Effector CD4-positive, alpha-beta T cell (primary cell): ENCODE results near the gene ALAS1.

ENCODE experiments used
- DNase-seq: peaks from one replicate; pipeline ENCODE4 v3.0.0-alpha.2; 2020

The ALAS1 gene

DNA sequence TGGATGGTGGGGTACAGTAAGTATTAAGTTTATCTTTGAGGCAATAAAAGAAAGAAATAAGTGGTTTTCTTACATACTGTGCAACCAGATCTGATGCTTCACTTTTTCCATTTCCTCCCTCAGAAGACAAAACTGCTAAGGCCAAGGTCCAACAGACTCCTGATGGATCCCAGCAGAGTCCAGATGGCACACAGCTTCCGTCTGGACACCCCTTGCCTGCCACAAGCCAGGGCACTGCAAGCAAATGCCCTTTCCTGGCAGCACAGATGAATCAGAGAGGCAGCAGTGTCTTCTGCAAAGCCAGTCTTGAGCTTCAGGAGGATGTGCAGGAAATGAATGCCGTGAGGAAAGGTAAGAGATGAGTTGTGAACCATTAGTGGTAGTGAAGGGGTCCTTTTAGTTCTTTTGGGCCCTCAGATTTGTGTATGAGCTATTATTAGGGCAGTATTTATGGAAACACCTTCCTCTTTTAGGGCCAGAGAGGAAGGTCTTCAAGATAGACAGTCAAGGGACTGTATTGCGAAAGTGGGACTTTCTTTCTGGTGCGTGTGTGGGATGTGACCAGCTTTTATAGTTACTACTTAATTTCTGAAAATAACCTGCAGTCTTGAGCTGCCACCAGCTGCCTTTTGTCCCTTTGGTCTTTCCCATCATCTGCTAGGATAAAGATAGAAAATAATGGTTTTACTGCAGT, 4.6 kb downstream of the ALAS1 start:
- no peak for DNase-seq

GRCh38 chr3:52203701-52204100, 5.7 kb downstream of the ALAS1 start:
- no peak for DNase-seq

DNA sequence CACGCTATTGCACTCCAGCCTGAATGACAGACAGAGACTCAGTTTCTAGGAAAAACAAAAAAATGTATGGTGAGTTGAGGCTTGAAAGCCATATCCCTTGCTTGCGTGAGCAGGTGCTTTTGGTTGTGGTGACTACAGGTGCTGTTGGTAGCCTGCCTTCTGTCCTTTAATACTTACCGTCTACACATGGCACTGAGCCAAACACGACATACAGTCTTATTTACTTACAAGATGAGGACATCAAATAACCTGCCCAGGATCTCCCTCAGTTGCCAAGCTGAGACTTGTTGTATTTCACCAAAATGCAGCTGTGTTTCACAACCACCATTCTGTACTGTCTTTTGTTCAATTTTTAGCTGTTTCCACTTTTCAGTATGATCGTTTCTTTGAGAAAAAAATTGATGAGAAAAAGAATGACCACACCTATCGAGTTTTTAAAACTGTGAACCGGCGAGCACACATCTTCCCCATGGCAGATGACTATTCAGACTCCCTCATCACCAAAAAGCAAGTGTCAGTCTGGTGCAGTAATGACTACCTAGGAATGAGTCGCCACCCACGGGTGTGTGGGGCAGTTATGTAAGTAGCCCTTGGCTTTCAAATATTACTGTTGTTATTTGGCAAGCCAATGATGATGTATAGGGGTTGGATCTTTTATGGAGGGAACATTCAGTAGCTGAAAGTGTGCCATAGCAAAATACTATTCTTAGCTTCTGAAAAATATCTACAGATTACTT, 6.5 kb downstream of the ALAS1 start:
- no peak for DNase-seq

GRCh38 chr3:52205727-52206372, 7.9 kb downstream of the ALAS1 start:
- no peak for DNase-seq

DNA sequence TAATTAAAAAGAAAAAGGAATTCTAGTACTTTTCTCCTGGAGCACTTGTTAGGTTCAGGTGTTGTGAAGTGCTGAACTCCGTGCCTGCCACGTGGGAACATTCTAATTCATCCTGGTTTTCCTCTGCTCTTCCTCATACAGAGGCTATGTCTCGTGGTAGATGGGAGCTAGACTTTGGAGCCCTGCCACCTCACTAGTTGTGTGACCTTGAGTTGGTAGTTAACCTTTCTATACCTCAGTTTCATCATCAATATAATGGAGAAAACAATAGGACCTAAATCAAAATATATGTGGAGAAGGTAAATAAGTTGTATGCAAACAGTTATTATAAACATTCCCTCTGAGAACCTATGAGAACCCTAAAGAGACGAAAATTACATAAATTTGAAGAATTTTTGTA, 10.6 kb downstream of the ALAS1 start:
- no peak for DNase-seq

- DNase-seq = no peak
These were observed 12.1 kb downstream of the ALAS1 start for GRCh38 chr3:52210037-52210436.

- DNase-seq = no peak
These were observed 12.6 kb downstream of the ALAS1 start for GRCh38 chr3:52210550-52211046.

GRCh38 chr3:52211268-52211891, 13.4 kb downstream of the ALAS1 start:
- no peak for DNase-seq

- DNase-seq = no peak
These were observed 15.0 kb downstream of the ALAS1 start for GRCh38 chr3:52213005-52213404.

DNA sequence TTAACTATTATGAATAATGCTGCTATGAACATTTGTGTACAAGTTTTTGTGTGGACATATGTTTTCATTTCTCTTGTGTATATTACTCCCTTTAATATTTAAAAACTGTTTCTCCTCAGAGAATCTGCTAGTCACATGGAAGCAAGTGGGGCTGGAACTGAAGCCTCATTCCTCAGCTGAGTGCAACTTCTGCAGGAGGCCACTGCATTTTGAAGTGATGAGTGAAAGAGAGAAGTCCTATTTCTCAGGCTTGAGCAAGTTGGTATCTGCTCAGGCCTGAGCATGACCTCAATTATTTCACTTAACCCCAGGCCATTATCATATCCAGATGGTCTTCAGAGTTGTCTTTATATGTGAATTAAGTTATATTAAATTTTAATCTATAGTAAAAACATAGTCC, 15.9 kb downstream of the ALAS1 start:
- no peak for DNase-seq

DNA sequence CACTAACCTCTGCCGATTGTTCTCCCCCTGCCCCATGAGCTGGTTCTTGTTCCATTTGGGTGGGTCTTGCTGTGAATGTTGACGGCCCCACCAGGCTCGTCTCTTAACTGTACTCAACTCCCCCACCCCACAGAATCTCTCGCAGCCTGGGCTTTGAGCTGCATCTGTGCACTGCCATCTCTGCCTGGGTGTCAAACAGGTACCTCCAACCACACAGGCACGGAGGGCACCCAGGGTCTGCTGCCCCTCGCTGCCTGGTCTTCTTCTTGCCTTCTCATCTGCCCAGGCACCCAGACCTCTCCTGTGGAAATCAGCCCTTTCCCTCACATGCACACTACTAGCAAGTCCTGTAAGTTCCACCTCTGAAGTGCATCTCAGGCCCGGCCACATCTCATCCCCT, 17.4 kb downstream of the ALAS1 start:
- no peak for DNase-seq

DNA sequence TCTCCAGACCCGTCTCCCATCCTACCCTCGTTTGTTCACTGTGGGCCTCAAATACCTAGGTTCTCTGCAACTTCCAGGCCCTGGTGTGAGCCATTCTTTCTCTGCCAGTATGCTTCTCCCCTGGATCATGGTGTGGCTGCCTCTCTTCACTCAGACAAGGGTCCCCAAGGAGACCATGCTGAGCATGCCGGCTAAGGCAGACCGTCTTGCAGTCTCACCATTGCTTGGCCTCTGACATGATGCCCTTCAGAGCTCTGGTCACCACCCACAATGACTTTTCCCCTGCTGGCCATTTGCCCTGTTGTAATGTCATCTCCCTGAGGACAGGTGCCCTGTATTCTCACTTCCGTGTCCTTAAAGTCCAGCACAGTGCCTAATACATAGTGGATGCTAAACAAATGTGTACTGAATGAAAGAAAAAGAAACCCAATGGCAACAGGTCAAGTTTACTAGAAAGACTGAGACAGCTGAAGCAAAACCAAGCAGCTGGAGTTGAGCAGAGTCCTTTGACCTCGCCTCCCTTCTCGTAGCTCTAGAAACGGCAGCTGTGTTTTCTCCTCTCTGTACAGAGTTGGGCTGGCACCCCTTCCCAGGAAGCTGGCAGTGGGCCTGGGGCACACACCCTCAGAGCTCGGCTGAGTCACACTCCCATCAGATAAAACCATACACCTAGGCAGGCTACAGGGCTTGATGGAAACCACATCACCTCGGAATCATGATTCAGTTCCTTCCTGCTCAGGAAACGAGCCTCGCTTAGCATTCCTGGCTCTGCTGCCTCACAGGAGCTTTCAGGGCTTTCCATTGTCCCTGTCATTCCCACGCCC, 18.8 kb downstream of the ALAS1 start:
- DNase-seq = peak; percentile 60

GRCh38 chr3:52217409-52217805, 19.4 kb downstream of the ALAS1 start:
- DNase-seq = no peak

DNA sequence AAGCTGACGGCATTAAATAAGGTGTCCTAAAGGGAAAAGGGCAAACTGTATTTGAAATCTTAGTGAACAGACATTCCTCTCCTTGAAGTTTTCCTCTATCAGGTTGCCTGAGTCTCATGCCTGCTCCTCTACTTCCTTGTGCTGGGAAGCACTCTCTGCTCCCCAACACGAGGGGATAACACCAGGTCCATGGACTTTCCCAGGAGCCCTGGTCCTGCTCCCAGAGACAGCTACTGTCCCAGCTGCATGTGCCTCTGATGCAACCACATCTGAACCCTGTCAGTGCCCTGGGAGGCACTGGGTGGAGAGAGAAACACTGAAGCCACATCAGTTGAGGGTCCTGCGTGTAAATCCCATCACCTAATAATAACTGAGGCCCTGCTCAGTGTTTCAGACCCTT, 20.1 kb downstream of the ALAS1 start:
- DNase-seq = no peak

GRCh38 chr3:52218454-52218853, 20.5 kb downstream of the ALAS1 start:
- DNase-seq = no peak

DNA sequence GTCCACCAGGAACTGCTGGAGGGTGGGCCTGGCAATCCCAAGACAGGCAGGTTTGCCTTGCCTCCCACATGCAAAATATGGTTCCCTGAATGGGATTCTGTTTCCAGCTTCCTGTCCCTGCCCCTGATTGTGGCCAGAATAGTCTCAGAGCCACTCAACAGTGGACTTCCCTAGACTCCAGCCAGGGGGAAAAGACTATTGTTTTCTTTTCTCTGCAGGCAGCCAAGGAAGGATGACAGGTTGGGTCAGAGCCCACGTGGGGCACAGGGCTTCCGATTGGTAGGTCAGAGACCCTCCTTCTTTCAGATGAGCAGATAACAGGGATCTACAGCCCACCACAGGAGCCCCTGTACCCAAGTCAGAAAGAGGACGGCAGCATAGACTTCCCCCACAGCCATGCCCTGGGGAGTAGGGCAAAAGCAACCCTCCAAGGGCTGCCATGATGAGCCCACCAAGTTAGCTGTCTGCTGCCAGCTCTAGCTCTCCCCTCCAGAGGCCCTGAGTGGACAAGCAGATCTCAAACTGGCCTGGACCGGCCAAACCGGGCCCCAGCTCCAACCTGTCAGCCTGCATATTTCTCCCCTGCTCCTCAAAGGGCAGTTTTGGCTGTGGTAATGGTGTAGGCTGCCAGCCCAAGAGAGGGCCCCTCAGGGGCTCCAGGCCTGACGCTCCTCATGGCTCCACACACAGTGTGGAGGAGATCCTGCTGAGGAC, 21.1 kb downstream of the ALAS1 start:
- DNase-seq = no peak

DNA sequence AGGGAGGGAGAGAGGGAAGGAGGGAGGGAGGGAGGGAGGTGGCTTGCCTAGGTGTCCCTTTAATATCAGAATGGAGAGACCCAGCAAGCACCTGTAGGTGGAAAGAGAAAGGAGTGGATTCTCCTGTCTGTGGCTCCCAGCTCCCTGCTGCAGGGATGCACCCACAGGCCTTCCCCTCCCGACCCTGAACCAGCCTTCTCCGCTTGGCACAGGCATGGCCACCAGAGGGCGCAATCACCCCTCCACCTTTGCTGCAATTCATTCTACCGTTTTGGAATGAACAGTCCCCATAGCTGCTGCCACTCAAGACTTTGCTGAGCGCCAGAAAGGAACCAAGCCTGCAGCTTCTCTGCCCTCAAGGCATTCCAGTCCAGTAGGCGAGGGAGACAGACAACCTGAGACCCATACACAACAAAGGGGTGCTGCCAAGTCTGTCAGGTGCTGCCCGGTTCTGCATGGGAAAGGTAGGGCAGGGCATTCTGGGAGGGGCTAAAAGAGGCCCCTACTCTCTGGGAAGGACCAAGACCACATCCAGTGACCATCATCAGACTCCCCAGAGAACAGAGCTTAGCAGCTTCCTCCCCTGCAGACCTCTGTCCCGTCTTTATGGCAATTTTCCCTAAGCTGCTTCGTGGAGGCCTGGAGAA, 22.5 kb downstream of the ALAS1 start:
- peak; percentile 84 for DNase-seq

GRCh38 chr3:52221141-52221562, 23.2 kb downstream of the ALAS1 start:
- no peak for DNase-seq

DNA sequence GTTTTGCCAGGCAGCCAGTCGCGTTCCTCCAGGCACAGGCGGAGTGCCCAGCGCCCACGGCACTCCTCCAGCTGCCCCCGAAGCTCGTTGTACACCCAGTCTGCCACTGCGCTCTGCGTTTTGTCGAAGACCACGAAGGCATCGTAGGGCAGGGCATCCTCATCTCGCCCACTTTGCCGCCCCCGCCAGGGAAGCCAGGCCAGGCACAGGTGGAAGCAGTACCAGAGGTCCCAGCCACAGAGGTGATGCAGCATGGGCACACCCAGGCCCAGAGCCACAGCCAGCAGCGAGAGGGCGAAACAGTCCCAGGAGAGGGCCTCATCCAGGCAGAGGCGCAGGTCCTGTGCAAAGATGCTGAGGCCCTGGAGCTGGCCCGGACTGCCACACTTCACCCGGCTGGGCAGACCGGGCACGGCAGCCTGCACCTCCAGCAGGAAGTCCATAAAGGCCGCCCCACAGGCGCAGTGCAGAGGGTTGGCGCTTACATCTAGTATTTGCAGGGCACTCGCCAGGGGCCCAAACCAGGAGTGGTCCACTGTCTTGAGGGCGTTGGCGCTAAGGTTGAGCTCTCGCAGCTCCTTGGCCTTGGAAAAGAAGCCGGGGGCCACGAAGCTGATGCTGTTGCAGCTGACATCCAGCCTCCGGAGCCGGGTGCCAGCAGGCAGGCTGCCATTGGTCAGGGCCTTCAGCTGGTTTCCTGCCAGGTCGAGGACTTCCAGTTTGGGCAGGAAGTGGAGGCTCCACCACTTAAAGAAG, 23.8 kb downstream of the ALAS1 start:
- peak; percentile 56 for DNase-seq
